ENCODE measurements around the gene C17orf78.

C17orf78 gene

GRCh38 chr17:37359682-37360188, 16.1 kb upstream of the C17orf78 start:
- no peak overlapping the region for H4K8ac ChIP-seq (ENCODE audit: low read depth, low read length)
- H3K27ac ChIP-seq (ENCODE audit: low read depth, low read length) = peak overlapping the region; percentile 79
- peak overlapping the region; percentile 87 for H3K56ac ChIP-seq (ENCODE audit: low read length)
- no peak overlapping the region for H3K4me3 ChIP-seq (ENCODE audit: low read length)
- no peak overlapping the region for H4K5ac ChIP-seq (ENCODE audit: low read length)
- peak; percentile 13 for DNase-seq
- H3K4me2 ChIP-seq (ENCODE audit: low read length) = peak overlapping the region; percentile 23
- H2BK5ac ChIP-seq (ENCODE audit: low read length) = peak overlapping the region; percentile 79
- peak overlapping the region; percentile 66 for H3K4ac ChIP-seq (ENCODE audit: low read depth, low read length)
- peaks cover 31% of the 10 kb centered on the region for H3K79me2 ChIP-seq (ENCODE audit: control insufficient read depth, insufficient read depth, low read length)
- no peak overlapping the region for H2AK5ac ChIP-seq (ENCODE audit: low read length)
- H3K9ac ChIP-seq (ENCODE audit: low read length) = peak overlapping the region; percentile 78
- peak overlapping the region; percentile 88 for H3K18ac ChIP-seq (ENCODE audit: low read length)
- peak overlapping the region; percentile 89 for H2BK15ac ChIP-seq (replicated peaks; ENCODE audit: low read depth)
- peaks cover 7% of the 10 kb centered on the region for H3K4me1 ChIP-seq (ENCODE audit: control insufficient read depth, low read depth, low read length)
- no CpG with 5 or more reads among the region's 18 CpGs for WGBS (ENCODE audit: extremely low coverage, insufficient coverage, low lambda C conversion rate)
- no peaks in the 10 kb centered on the region for H3K36me3 ChIP-seq (ENCODE audit: control insufficient read depth, insufficient read depth, low read length)
- peak overlapping the region; percentile 46 for H2BK120ac ChIP-seq (ENCODE audit: low read depth, low read length)
- peak overlapping the region; percentile 66 for H3K23ac ChIP-seq (ENCODE audit: low read length)
- no peaks in the 10 kb centered on the region for H3K27me3 ChIP-seq (ENCODE audit: insufficient read depth, low read length, poor library complexity)
- H3K79me1 ChIP-seq (ENCODE audit: low read length) = peaks cover 4% of the 10 kb centered on the region

DNA sequence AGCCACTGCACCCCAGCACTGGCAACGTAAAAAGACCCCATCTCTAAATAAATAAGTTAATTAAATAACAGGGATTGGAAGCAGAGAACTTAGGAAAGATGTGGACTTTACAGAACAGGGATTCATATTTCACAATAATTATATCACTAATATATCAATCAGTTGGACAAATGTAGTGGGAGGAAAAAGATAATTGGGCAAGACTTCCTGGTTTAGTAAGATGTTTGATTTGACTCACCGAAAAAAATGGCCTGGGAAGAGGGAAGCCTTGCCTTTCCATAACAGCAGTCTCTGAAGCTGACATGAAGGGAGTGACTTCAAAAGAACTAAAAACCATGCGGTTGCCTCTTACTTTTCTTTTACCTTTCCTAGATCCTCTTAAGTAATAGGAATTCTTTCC, 15.2 kb upstream of the C17orf78 start:
- peak overlapping the region; percentile 89 for H2BK15ac ChIP-seq (replicated peaks; ENCODE audit: low read depth)
- H3K56ac ChIP-seq (ENCODE audit: low read length) = peak overlapping the region; percentile 51
- peak overlapping the region; percentile 59 for H3K4ac ChIP-seq (ENCODE audit: low read depth, low read length)
- no peak overlapping the region for H3K9ac ChIP-seq (ENCODE audit: low read length)
- H4K8ac ChIP-seq (ENCODE audit: low read depth, low read length) = no peak overlapping the region
- no peak overlapping the region for H3K27ac ChIP-seq (ENCODE audit: low read depth, low read length)
- no peaks in the 10 kb centered on the region for H3K27me3 ChIP-seq (ENCODE audit: insufficient read depth, low read length, poor library complexity)
- DNase-seq = no peak
- WGBS (ENCODE audit: extremely low coverage, insufficient coverage, low lambda C conversion rate) = no CpG with 5 or more reads among the region's 3 CpGs
- no peaks in the 10 kb centered on the region for H3K36me3 ChIP-seq (ENCODE audit: control insufficient read depth, insufficient read depth, low read length)
- no peak overlapping the region for H4K5ac ChIP-seq (ENCODE audit: low read length)
- H2BK120ac ChIP-seq (ENCODE audit: low read depth, low read length) = no peak overlapping the region
- no peak overlapping the region for H3K4me2 ChIP-seq (ENCODE audit: low read length)
- no peak overlapping the region for H3K18ac ChIP-seq (ENCODE audit: low read length)
- H3K79me2 ChIP-seq (ENCODE audit: control insufficient read depth, insufficient read depth, low read length) = peaks cover 25% of the 10 kb centered on the region
- no peak overlapping the region for H3K23ac ChIP-seq (ENCODE audit: low read length)
- H3K4me1 ChIP-seq (ENCODE audit: control insufficient read depth, low read depth, low read length) = peaks cover 7% of the 10 kb centered on the region
- no peak overlapping the region for H3K4me3 ChIP-seq (ENCODE audit: low read length)
- H2AK5ac ChIP-seq (ENCODE audit: low read length) = no peak overlapping the region
- H2BK5ac ChIP-seq (ENCODE audit: low read length) = no peak overlapping the region
- H3K79me1 ChIP-seq (ENCODE audit: low read length) = peaks cover 4% of the 10 kb centered on the region

DNA sequence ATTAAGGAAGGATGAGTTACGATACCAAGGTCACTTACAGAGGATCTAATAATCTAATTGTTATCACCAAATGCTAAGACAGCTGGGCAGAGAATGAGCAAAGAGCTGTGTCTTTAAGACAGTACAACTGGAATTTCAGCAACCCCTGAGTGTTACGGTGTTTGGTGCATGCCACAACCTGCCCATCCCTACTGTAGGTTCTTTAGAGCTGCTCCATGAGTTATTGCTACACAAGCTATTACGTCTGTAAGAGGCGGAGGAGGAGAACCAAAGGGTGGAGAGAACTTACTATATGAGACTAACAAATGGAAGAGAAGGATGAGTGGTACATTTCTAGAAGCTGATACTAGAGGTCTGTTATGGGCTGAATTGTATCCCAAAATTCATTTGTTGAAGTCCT, 14.2 kb upstream of the C17orf78 start:
- H3K56ac ChIP-seq (ENCODE audit: low read length) = no peak overlapping the region
- no peak overlapping the region for H3K4me2 ChIP-seq (ENCODE audit: low read length)
- no peak overlapping the region for H2BK5ac ChIP-seq (ENCODE audit: low read length)
- no peak overlapping the region for H2BK15ac ChIP-seq (replicated peaks; ENCODE audit: low read depth)
- no peak overlapping the region for H4K8ac ChIP-seq (ENCODE audit: low read depth, low read length)
- no peaks in the 10 kb centered on the region for H3K36me3 ChIP-seq (ENCODE audit: control insufficient read depth, insufficient read depth, low read length)
- H2AK5ac ChIP-seq (ENCODE audit: low read length) = no peak overlapping the region
- peaks cover 7% of the 10 kb centered on the region for H3K4me1 ChIP-seq (ENCODE audit: control insufficient read depth, low read depth, low read length)
- WGBS (ENCODE audit: extremely low coverage, insufficient coverage, low lambda C conversion rate) = no CpG with 5 or more reads among the region's 4 CpGs
- H3K79me2 ChIP-seq (ENCODE audit: control insufficient read depth, insufficient read depth, low read length) = peaks cover 20% of the 10 kb centered on the region
- no peak for DNase-seq
- H3K18ac ChIP-seq (ENCODE audit: low read length) = no peak overlapping the region
- no peak overlapping the region for H3K4ac ChIP-seq (ENCODE audit: low read depth, low read length)
- H3K27me3 ChIP-seq (ENCODE audit: insufficient read depth, low read length, poor library complexity) = no peaks in the 10 kb centered on the region
- no peak overlapping the region for H3K27ac ChIP-seq (ENCODE audit: low read depth, low read length)
- no peak overlapping the region for H4K5ac ChIP-seq (ENCODE audit: low read length)
- peaks cover 4% of the 10 kb centered on the region for H3K79me1 ChIP-seq (ENCODE audit: low read length)
- H3K4me3 ChIP-seq (ENCODE audit: low read length) = no peak overlapping the region
- no peak overlapping the region for H3K23ac ChIP-seq (ENCODE audit: low read length)
- no peak overlapping the region for H3K9ac ChIP-seq (ENCODE audit: low read length)
- no peak overlapping the region for H2BK120ac ChIP-seq (ENCODE audit: low read depth, low read length)

GRCh38 chr17:37365589-37365988, 10.2 kb upstream of the C17orf78 start:
- no CpG with 5 or more reads among the region's 1 CpG for WGBS (ENCODE audit: extremely low coverage, insufficient coverage, low lambda C conversion rate)
- Histone ChIP-seq H3K36me3 (ENCODE audit: control insufficient read depth, insufficient read depth, low read length) (no peaks in the 10 kb centered on the region), H3K79me1 (ENCODE audit: low read length) (no peaks in the 10 kb centered on the region)

GRCh38 chr17:37368577-37368976, 7.2 kb upstream of the C17orf78 start:
- Histone ChIP-seq H3K4me3 (ENCODE audit: low read length) (no peak overlapping the region), H3K23ac (ENCODE audit: low read length) (no peak overlapping the region), H3K4me2 (ENCODE audit: low read length) (no peak overlapping the region), H3K36me3 (ENCODE audit: control insufficient read depth, insufficient read depth, low read length) (no peaks in the 10 kb centered on the region), H3K27ac (ENCODE audit: low read depth, low read length) (no peak overlapping the region), H2BK120ac (ENCODE audit: low read depth, low read length) (no peak overlapping the region), H3K18ac (ENCODE audit: low read length) (no peak overlapping the region), H3K27me3 (ENCODE audit: insufficient read depth, low read length, poor library complexity) (no peaks in the 10 kb centered on the region), H3K9ac (ENCODE audit: low read length) (no peak overlapping the region), H2BK5ac (ENCODE audit: low read length) (no peak overlapping the region), H3K79me2 (ENCODE audit: control insufficient read depth, insufficient read depth, low read length) (no peaks in the 10 kb centered on the region), H2AK5ac (ENCODE audit: low read length) (no peak overlapping the region), H4K5ac (ENCODE audit: low read length) (no peak overlapping the region), H2BK15ac (replicated peaks; ENCODE audit: low read depth) (no peak overlapping the region), H3K56ac (ENCODE audit: low read length) (no peak overlapping the region), H4K8ac (ENCODE audit: low read depth, low read length) (no peak overlapping the region), H3K4me1 (ENCODE audit: control insufficient read depth, low read depth, low read length) (no peaks in the 10 kb centered on the region), H3K79me1 (ENCODE audit: low read length) (no peaks in the 10 kb centered on the region), H3K4ac (ENCODE audit: low read depth, low read length) (no peak overlapping the region)
- no peak for DNase-seq
- no CpG with 5 or more reads among the region's 3 CpGs for WGBS (ENCODE audit: extremely low coverage, insufficient coverage, low lambda C conversion rate)

More at GRCh38 chr17:37365589-37365988, 10.2 kb upstream of the C17orf78 start:
- no peak overlapping the region for H3K27ac ChIP-seq (ENCODE audit: low read depth, low read length)
- H3K27me3 ChIP-seq (ENCODE audit: insufficient read depth, low read length, poor library complexity) = no peaks in the 10 kb centered on the region
- H3K4me1 ChIP-seq (ENCODE audit: control insufficient read depth, low read depth, low read length) = no peaks in the 10 kb centered on the region
- H3K56ac ChIP-seq (ENCODE audit: low read length) = no peak overlapping the region
- no peak overlapping the region for H2BK5ac ChIP-seq (ENCODE audit: low read length)
- H3K4me2 ChIP-seq (ENCODE audit: low read length) = no peak overlapping the region
- H2AK5ac ChIP-seq (ENCODE audit: low read length) = no peak overlapping the region
- no peak for DNase-seq
- H2BK120ac ChIP-seq (ENCODE audit: low read depth, low read length) = no peak overlapping the region
- no peak overlapping the region for H4K8ac ChIP-seq (ENCODE audit: low read depth, low read length)
- no peak overlapping the region for H3K4ac ChIP-seq (ENCODE audit: low read depth, low read length)
- no peak overlapping the region for H3K18ac ChIP-seq (ENCODE audit: low read length)
- H4K5ac ChIP-seq (ENCODE audit: low read length) = no peak overlapping the region
- no peaks in the 10 kb centered on the region for H3K79me2 ChIP-seq (ENCODE audit: control insufficient read depth, insufficient read depth, low read length)
- H2BK15ac ChIP-seq (replicated peaks; ENCODE audit: low read depth) = no peak overlapping the region
- H3K4me3 ChIP-seq (ENCODE audit: low read length) = no peak overlapping the region
- H3K23ac ChIP-seq (ENCODE audit: low read length) = no peak overlapping the region
- no peak overlapping the region for H3K9ac ChIP-seq (ENCODE audit: low read length)

DNA sequence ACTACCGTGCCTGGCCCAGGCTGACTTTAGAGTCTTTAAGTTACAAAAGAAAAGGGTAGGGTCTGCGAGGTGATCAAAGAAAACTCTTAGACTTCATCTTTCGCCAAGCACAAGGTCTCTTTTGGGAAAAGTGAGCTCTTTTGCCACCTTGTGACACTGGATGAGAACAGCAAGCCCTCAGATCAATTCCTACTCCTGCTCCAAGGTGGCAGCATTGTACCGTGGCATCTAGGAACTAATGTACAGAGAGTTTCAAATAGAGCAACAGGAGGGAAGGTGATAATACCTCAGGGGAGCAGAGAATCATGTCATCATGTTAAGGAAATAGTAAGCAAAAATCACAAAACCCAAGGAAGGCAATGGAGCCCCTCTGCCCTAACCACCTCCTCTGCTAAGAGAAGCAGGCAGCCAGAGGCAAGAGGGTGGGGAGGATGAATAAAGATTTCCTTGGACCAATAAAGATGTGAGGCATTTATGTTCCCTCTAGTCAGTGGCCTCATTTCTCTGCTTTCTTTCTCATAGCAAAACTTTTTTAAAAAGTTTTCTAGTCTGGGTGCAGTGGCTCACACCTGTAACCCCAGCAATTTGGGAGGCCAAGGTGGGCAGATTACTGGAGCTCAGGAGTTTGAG, 2.1 kb upstream of the C17orf78 start:
- no peak overlapping the region for H3K4ac ChIP-seq (ENCODE audit: low read depth, low read length)
- no peak overlapping the region for H3K4me3 ChIP-seq (ENCODE audit: low read length)
- no peak overlapping the region for H3K23ac ChIP-seq (ENCODE audit: low read length)
- no peaks in the 10 kb centered on the region for H3K27me3 ChIP-seq (ENCODE audit: insufficient read depth, low read length, poor library complexity)
- no peaks in the 10 kb centered on the region for H3K4me1 ChIP-seq (ENCODE audit: control insufficient read depth, low read depth, low read length)
- H2BK120ac ChIP-seq (ENCODE audit: low read depth, low read length) = no peak overlapping the region
- no peak overlapping the region for H2BK15ac ChIP-seq (replicated peaks; ENCODE audit: low read depth)
- H3K4me2 ChIP-seq (ENCODE audit: low read length) = no peak overlapping the region
- no peak overlapping the region for H3K9ac ChIP-seq (ENCODE audit: low read length)
- no peak overlapping the region for H2AK5ac ChIP-seq (ENCODE audit: low read length)
- H3K56ac ChIP-seq (ENCODE audit: low read length) = peak overlapping the region; percentile 1
- no peaks in the 10 kb centered on the region for H3K79me1 ChIP-seq (ENCODE audit: low read length)
- H2BK5ac ChIP-seq (ENCODE audit: low read length) = no peak overlapping the region
- no peaks in the 10 kb centered on the region for H3K36me3 ChIP-seq (ENCODE audit: control insufficient read depth, insufficient read depth, low read length)
- no peak overlapping the region for H3K18ac ChIP-seq (ENCODE audit: low read length)
- no peak overlapping the region for H3K27ac ChIP-seq (ENCODE audit: low read depth, low read length)
- H4K8ac ChIP-seq (ENCODE audit: low read depth, low read length) = no peak overlapping the region
- no peaks in the 10 kb centered on the region for H3K79me2 ChIP-seq (ENCODE audit: control insufficient read depth, insufficient read depth, low read length)
- DNase-seq = peak; percentile 93
- no CpG with 5 or more reads among the region's 4 CpGs for WGBS (ENCODE audit: extremely low coverage, insufficient coverage, low lambda C conversion rate)
- H4K5ac ChIP-seq (ENCODE audit: low read length) = no peak overlapping the region

Data from mesendoderm (in vitro differentiated cells).